Superior temporal gyrus (tissue), 1 donor: ENCODE measurements around the gene ARHGAP18.

ENCODE experiments used
- DNase-seq: peaks from one replicate; pipeline ENCODE4 v3.0.0-alpha.2; 2016; ENCODE audit errors: extremely low spot score

Gene ARHGAP18

GRCh38 chr6:129617986-129618385 is 92.0 kb downstream of the ARHGAP18 start:
- DNase-seq = no peak

GRCh38 chr6:129615496-129615895 is 94.5 kb downstream of the ARHGAP18 start:
- DNase-seq = no peak

GRCh38 chr6:129615020-129615419 is 95.0 kb downstream of the ARHGAP18 start:
- DNase-seq = no peak

GRCh38 chr6:129614464-129614863 is 95.5 kb downstream of the ARHGAP18 start:
- no peak for DNase-seq

- DNase-seq = no peak
These were observed 97.5 kb downstream of the ARHGAP18 start for GRCh38 chr6:129612440-129612839.

- no peak for DNase-seq
These were observed 100.3 kb downstream of the ARHGAP18 start for GRCh38 chr6:129609635-129610034.

GRCh38 chr6:129608886-129609537 is 101.0 kb downstream of the ARHGAP18 start:
- DNase-seq = no peak

- peak; percentile 42 for DNase-seq
These were observed 102.3 kb downstream of the ARHGAP18 start for GRCh38 chr6:129607581-129608186.

GRCh38 chr6:129606664-129607063 is 103.3 kb downstream of the ARHGAP18 start:
- DNase-seq = no peak

- peak; percentile 41 for DNase-seq
These were observed 104.0 kb downstream of the ARHGAP18 start for GRCh38 chr6:129605967-129606366.

GRCh38 chr6:129605095-129605494 is 104.9 kb downstream of the ARHGAP18 start:
- DNase-seq = no peak

- DNase-seq = no peak
These were observed 105.7 kb downstream of the ARHGAP18 start for GRCh38 chr6:129604321-129604720.

GRCh38 chr6:129603741-129604140 is 106.2 kb downstream of the ARHGAP18 start:
- DNase-seq = no peak

- DNase-seq = no peak
These were observed 108.7 kb downstream of the ARHGAP18 start for GRCh38 chr6:129601323-129601722.

- no peak for DNase-seq
These were observed 110.5 kb downstream of the ARHGAP18 start for GRCh38 chr6:129599467-129599866.

- peak; percentile 96 for DNase-seq
These were observed 111.5 kb downstream of the ARHGAP18 start for GRCh38 chr6:129598244-129599187.

- no peak for DNase-seq
These were observed 112.8 kb downstream of the ARHGAP18 start for GRCh38 chr6:129597023-129597713.

GRCh38 chr6:129596522-129596921 is 113.5 kb downstream of the ARHGAP18 start:
- no peak for DNase-seq

- no peak for DNase-seq
These were observed 116.8 kb downstream of the ARHGAP18 start for GRCh38 chr6:129593233-129593564.

GRCh38 chr6:129592516-129593232 is 117.3 kb downstream of the ARHGAP18 start:
- DNase-seq = no peak

GRCh38 chr6:129590408-129591022 is 119.5 kb downstream of the ARHGAP18 start:
- no peak for DNase-seq
